Body of pancreas (tissue), 4 donors: ENCODE measurements around the gene NRIP2. TPM values are rescaled to one million over a fixed set of nuclear protein-coding genes. Genes with fewer than 3 reads are reported as not detected.

Experiments used
- ATAC-seq: fragments of 150-250 bp; one replicate; pipeline ENCODE4 v1.9.1; 2016
- DNase-seq, 4 donors: peaks; one replicate each; pipeline ENCODE4 v3.0.0-alpha.2; 2019
- H3K27ac ChIP-seq, 4 donors: fragments of 200-600 bp; sonication (generic); 1 replicate in 3 of 4; 2 replicates in 1 of 4; pipeline versions ENCODE4 v1.5.1 to v1.6.1; 2016 to 2019; ENCODE audit warnings: mild to moderate bottlenecking in 1 of 4, mixed read lengths in 1 of 4, moderate library complexity in 1 of 4
- H3K27me3 ChIP-seq, 2 donors: fragments of 200-600 bp; sonication (generic); one replicate each; pipeline ENCODE4 v1.6.0; 2016; ENCODE audit warnings: mild to moderate bottlenecking in 1 of 2
- H3K36me3 ChIP-seq, 2 donors: fragments of 200-600 bp; sonication (generic); replicated peaks in 1 of 2; 2 replicates each; pipeline ENCODE4 v1.5.1; 2016; ENCODE audit warnings: low read depth in 2 of 2; ENCODE audit not compliant: insufficient read depth in 1 of 2
- H3K4me1 ChIP-seq: fragments of 200-600 bp; sonication (generic); one replicate; pipeline ENCODE4 v1.6.0; 2016
- H3K4me3 ChIP-seq, 2 donors: fragments of 200-600 bp; sonication (generic); 1 replicate in 1 of 2; 2 replicates in 1 of 2; pipeline ENCODE4 v1.5.1; 2016 to 2019
- H3K9me3 ChIP-seq, 3 donors: fragments of 200-600 bp; sonication (generic); 1 replicate in 2 of 3; 2 replicates in 1 of 3; pipeline ENCODE4 v1.5.1; 2016
- POLR2A ChIP-seq, 3 donors: fragments of 450-650 bp; IDR thresholded peaks; one replicate each; pipeline ENCODE4 v1.6.1; 2016; ENCODE audit warnings: antibody characterized with exemption in 3 of 3, mild to moderate bottlenecking in 2 of 3
- WGBS, 2 donors: methylation state at CpG; one replicate each; pipeline ENCODE4 v1.1.5; 2017; 5-methylcytosine and 5-hydroxymethylcytosine counted together
- intact Hi-C: fragments of 100-400 bp; cut with DNase I; formaldehyde crosslinking; loops from one replicate; pipeline ENCODE4 v1.15.1; 2023
- total RNA-seq, 2 donors: library from RNA; depleted of rRNA; stranded (reverse); fragments of >200 nt; gene quantifications; one replicate each; pipeline ENCODE4 v1.1.0, GENCODE V29; 2016
- TF ChIP-seq, protein P1 (sequence below), 7 experiments: fragments of 450-650 bp in 4 of 7; fragments of 200-600 bp in 3 of 7; sonication (generic) in 3 of 7; IDR thresholded peaks; one replicate each; pipeline ENCODE4 v1.5.1; 2016 to 2019; ENCODE audit warnings: antibody characterized with exemption in 7 of 7

Gene NRIP2
- total RNA-seq, 2 donors from 2014 or later = 0.26 to 0.33 TPM

- Histone ChIP-seq H3K27me3 (no peaks in the 10 kb centered on the region), H3K4me3 (no peak overlapping the region), H3K4me1 (peaks cover 35% of the 10 kb centered on the region), H3K9me3 (no peaks in the 10 kb centered on the region), H3K36me3 (peaks cover 0 to 2% of the 10 kb centered on the region in 2 donors), H3K27ac (no peak overlapping the region)
- TF ChIP-seq, protein P1, sequence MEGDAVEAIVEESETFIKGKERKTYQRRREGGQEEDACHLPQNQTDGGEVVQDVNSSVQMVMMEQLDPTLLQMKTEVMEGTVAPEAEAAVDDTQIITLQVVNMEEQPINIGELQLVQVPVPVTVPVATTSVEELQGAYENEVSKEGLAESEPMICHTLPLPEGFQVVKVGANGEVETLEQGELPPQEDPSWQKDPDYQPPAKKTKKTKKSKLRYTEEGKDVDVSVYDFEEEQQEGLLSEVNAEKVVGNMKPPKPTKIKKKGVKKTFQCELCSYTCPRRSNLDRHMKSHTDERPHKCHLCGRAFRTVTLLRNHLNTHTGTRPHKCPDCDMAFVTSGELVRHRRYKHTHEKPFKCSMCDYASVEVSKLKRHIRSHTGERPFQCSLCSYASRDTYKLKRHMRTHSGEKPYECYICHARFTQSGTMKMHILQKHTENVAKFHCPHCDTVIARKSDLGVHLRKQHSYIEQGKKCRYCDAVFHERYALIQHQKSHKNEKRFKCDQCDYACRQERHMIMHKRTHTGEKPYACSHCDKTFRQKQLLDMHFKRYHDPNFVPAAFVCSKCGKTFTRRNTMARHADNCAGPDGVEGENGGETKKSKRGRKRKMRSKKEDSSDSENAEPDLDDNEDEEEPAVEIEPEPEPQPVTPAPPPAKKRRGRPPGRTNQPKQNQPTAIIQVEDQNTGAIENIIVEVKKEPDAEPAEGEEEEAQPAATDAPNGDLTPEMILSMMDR (IDR thresholded peaks at IDR 0.05) = no peak
- no peak for TF ChIP-seq POLR2A (IDR thresholded peaks at IDR 0.05)
- WGBS, 2 donors = 95 to 98% methylated on average over 21 of the region's 21 CpGs
- no peak for ATAC-seq
- DNase-seq = no peak
- intact Hi-C loops = no loop called here
Measured at GRCh38 chr12:2793561-2793960, 41.3 kb downstream of the NRIP2 start.

DNA sequence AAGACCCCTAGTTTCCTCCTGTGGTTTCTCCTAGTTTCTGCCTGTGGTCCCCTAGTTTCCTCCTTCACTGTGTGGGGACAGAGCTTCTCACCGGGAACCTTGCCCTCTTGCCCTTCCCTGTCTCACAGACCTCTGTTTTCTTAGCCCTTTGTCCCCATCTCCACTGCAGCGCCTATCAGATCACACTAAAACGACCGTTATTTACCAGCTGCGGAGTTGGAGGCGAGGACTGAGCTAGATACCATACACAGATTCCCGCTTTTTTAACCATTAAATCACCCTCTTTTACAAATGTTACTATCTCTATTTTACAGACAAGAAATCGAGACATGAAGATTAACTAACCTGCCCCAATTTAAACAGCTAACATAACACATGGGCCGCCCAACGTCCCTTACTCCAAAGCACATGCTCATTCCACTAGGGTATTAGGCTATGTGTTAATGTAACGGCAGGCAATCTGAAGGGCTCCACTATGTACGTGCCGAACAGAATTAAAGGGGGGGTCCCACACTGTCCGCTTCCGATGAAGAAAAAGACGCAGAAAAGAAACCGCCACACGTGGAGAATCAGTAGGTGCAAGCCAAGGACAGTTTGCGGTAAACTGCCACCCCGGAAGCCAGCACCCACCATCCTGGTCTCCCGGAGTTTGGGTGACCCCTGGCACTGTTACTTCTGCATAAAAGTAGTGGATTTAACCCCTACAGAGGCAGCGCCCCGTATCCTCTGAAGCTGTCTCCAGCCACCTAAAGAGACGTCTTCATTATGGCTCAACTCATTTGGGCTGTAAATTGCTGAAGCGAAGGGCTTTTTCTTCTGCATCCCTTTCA is 41.9 kb downstream of the NRIP2 start:
- Histone ChIP-seq H3K27ac (no peak overlapping the region), H3K9me3 (no peaks in the 10 kb centered on the region), H3K4me1 (peaks cover 29% of the 10 kb centered on the region), H3K27me3 (no peaks in the 10 kb centered on the region), H3K4me3 (no peak overlapping the region), H3K36me3 (no peaks in the 10 kb centered on the region)
- no peak for ATAC-seq
- 68 to 70% methylated on average over 25 of the region's 25 CpGs for WGBS, 2 donors
- TF ChIP-seq POLR2A (IDR thresholded peaks at IDR 0.05) = no peak
- TF ChIP-seq, protein P1 (IDR thresholded peaks at IDR 0.05) = no peak
- no peak for DNase-seq
- intact Hi-C loops = no loop called here

DNA sequence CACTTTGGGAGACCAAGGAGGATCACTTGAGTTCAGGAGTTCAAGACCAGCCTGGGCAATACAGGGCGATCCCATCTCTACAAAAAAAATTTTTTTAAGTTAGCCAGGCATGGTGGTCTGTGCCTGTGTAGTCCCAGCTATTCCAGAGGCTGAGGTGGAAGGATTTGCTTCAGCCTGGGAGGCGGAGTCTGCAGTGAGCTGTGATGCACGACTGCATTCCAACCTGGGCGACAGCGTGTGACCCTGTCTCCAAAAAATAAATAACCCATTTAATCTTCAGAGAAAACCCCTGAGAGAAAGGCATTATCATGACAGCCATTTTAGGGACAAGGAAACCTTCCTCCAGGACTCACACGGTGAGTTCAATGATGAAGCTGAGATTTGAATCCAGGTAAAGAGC is 43.7 kb downstream of the NRIP2 start:
- 72 to 74% methylated on average over 6 of the region's 6 CpGs for WGBS, 2 donors
- DNase-seq = no peak
- Histone ChIP-seq H3K27me3 (no peaks in the 10 kb centered on the region), H3K9me3 (no peaks in the 10 kb centered on the region), H3K4me1 (peaks cover 11% of the 10 kb centered on the region), H3K36me3 (no peaks in the 10 kb centered on the region), H3K4me3 (no peak overlapping the region), H3K27ac (no peak overlapping the region)
- no peak for ATAC-seq
- TF ChIP-seq POLR2A (IDR thresholded peaks at IDR 0.05) = no peak
- TF ChIP-seq, protein P1 (IDR thresholded peaks at IDR 0.05) = no peak
- intact Hi-C loops = no loop called here

DNA sequence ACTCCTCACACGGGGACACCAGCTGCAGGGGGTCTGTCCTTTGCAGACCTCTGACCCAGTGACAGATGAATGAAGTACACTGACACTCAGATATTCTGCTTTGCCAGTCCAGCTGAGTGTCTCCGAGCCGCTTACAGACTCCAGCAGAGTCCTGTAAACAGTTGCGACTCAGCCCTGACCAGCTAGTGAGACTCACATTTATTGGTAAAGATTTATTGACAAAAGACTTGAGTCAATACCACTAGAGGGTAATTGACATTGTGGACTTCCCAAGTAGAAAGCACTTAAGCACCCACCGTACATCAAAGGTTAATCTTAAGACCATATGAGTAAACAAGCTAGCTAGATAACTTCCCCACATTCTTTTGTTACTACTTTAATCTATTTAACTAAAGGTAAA is 49.8 kb downstream of the NRIP2 start:
- TF ChIP-seq POLR2A (IDR thresholded peaks at IDR 0.05) = no peak
- TF ChIP-seq, protein P1 (IDR thresholded peaks at IDR 0.05) = no peak
- H3K36me3 ChIP-seq = no peaks in the 10 kb centered on the region
- no peak overlapping the region for H3K27ac ChIP-seq
- H3K9me3 ChIP-seq = no peaks in the 10 kb centered on the region
- WGBS, 2 donors = 43 to 44% methylated on average over 5 of the region's 5 CpGs
- ATAC-seq = no peak
- no peak for DNase-seq
- intact Hi-C loops = loop anchor here (10.0 kb wide), 1 partner anchor 100 kb away; no protein-coding TSS in a partner anchor
- no peak overlapping the region for H3K4me3 ChIP-seq
- H3K27me3 ChIP-seq = no peaks in the 10 kb centered on the region
- peaks cover 12% of the 10 kb centered on the region for H3K4me1 ChIP-seq
